Liver (tissue), 9 donors: ENCODE data around the gene TMEM259. TPM values are rescaled to one million over a fixed set of nuclear protein-coding genes. Genes with fewer than 3 reads are reported as not detected.

Experiments used
- DNase-seq: peaks from one replicate; pipeline ENCODE4 v3.0.0-alpha.2; 2017; ENCODE audit warnings: low spot score
- H3K27ac ChIP-seq, 2 donors: one replicate each; pipeline ENCODE4 v1.7.0; 2013; ENCODE audit warnings: inconsistent platforms in 2 of 2, low read length in 2 of 2, control low read depth in 1 of 2, low read depth in 1 of 2, mild to moderate bottlenecking in 1 of 2
- H3K27me3 ChIP-seq, 4 donors: one replicate each; pipeline versions ENCODE4 v1.6.1 to v1.7.0; 2013; ENCODE audit warnings: low read length in 3 of 4, inconsistent platforms in 1 of 4, mild to moderate bottlenecking in 1 of 4, moderate library complexity in 1 of 4; ENCODE audit not compliant: control insufficient read depth in 4 of 4, insufficient read depth in 4 of 4
- H3K36me3 ChIP-seq, 4 donors: one replicate each; pipeline versions ENCODE4 v1.6.1 to v1.7.0; 2013; ENCODE audit warnings: low read length in 3 of 4, mild to moderate bottlenecking in 3 of 4, low read depth in 1 of 4, moderate library complexity in 1 of 4; ENCODE audit not compliant: control insufficient read depth in 4 of 4, insufficient read depth in 3 of 4
- H3K4me1 ChIP-seq, 4 donors: one replicate each; pipeline versions ENCODE4 v1.6.1 to v1.7.0; 2013; ENCODE audit warnings: low read length in 3 of 4, mild to moderate bottlenecking in 3 of 4, moderate library complexity in 1 of 4; ENCODE audit not compliant: control insufficient read depth in 4 of 4, insufficient read depth in 4 of 4
- H3K4me3 ChIP-seq, 3 donors: one replicate each; pipeline versions ENCODE4 v1.6.1 to v1.7.0; 2013; ENCODE audit warnings: low read length in 3 of 3, control low read depth in 1 of 3, low read depth in 1 of 3, mild to moderate bottlenecking in 1 of 3
- H3K9ac ChIP-seq, 2 donors: one replicate each; pipeline ENCODE4 v1.7.0; 2013; ENCODE audit warnings: low read length in 2 of 2, mild to moderate bottlenecking in 2 of 2, moderate library complexity in 2 of 2, control low read depth in 1 of 2, low read depth in 1 of 2
- H3K9me3 ChIP-seq, 4 donors: one replicate each; pipeline versions ENCODE4 v1.6.1 to v1.7.0; 2013; ENCODE audit warnings: low read length in 3 of 4; ENCODE audit not compliant: control insufficient read depth in 4 of 4
- EGR1 ChIP-seq, 2 donors: IDR thresholded peaks; 2 replicates each; pipeline ENCODE4 v1.6.1; 2016 to 2018; ENCODE audit warnings: antibody characterized with exemption in 2 of 2, low read depth in 2 of 2
- FOXA1 ChIP-seq: IDR thresholded peaks from 2 replicates; pipeline ENCODE4 v1.6.1; 2016; ENCODE audit warnings: antibody characterized with exemption
- FOXA2 ChIP-seq: IDR thresholded peaks from 2 replicates; pipeline ENCODE4 v1.6.1; 2016; ENCODE audit warnings: antibody characterized with exemption
- GABPA ChIP-seq, 2 donors: IDR thresholded peaks in 1 of 2; conservative IDR thresholded peaks in 1 of 2; 2 replicates each; pipeline ENCODE4 v1.6.1; 2016; ENCODE audit warnings: antibody characterized with exemption in 2 of 2, mild to moderate bottlenecking in 1 of 2, moderate library complexity in 1 of 2
- HNF4A ChIP-seq, 2 donors: conservative IDR thresholded peaks; 2 replicates each; pipeline ENCODE4 v1.6.1; 2016; ENCODE audit warnings: antibody characterized with exemption in 2 of 2, mild to moderate bottlenecking in 2 of 2
- HNF4G ChIP-seq: IDR thresholded peaks from 2 replicates; pipeline ENCODE4 v1.6.1; 2016; ENCODE audit warnings: antibody characterized with exemption
- JUND ChIP-seq, 2 donors: IDR thresholded peaks; 2 replicates each; pipeline ENCODE4 v1.6.1; 2016; ENCODE audit warnings: antibody characterized with exemption in 2 of 2
- NR2F2 ChIP-seq: IDR thresholded peaks from 2 replicates; pipeline ENCODE4 v1.6.1; 2016; ENCODE audit warnings: antibody characterized with exemption
- RAD21 ChIP-seq, 2 donors: IDR thresholded peaks; 2 replicates each; pipeline ENCODE4 v1.6.1; 2016; ENCODE audit warnings: antibody characterized with exemption in 2 of 2, mild to moderate bottlenecking in 2 of 2
- RXRA ChIP-seq, 2 donors: IDR thresholded peaks; 2 replicates each; pipeline ENCODE4 v1.6.1; 2017 to 2018; ENCODE audit warnings: antibody characterized with exemption in 2 of 2, mild to moderate bottlenecking in 1 of 2
- SP1 ChIP-seq: IDR thresholded peaks from 2 replicates; pipeline ENCODE4 v1.6.1; 2018; ENCODE audit warnings: antibody characterized with exemption, mild to moderate bottlenecking
- TAF1 ChIP-seq: conservative IDR thresholded peaks from 2 replicates; pipeline ENCODE4 v1.6.1; 2016; ENCODE audit warnings: antibody characterized with exemption, mild to moderate bottlenecking
- YY1 ChIP-seq: IDR thresholded peaks from 2 replicates; pipeline ENCODE4 v1.6.1; 2016; ENCODE audit warnings: antibody characterized with exemption, mild to moderate bottlenecking
- WGBS: extraction: QIAGEN DNeasy Blood & Tissue Kit; methylation state at CpG from one replicate; pipeline ENCODE4 v1.1.7; 2013; 5-methylcytosine and 5-hydroxymethylcytosine counted together
- polyA plus RNA-seq, 2 donors: library from polyadenylated mRNA; stranded (reverse) in 1 of 2; unstranded in 1 of 2; fragments of 200-250 nt in 1 of 2; fragments of >200 nt in 1 of 2; fragmentation: Nextera tagmentation in 1 of 2; extraction: Ambion mirVana in 1 of 2; gene quantifications; one replicate each; pipeline versions ENCODE4 v1.2.1 to v1.2.3, GENCODE V29; 2013 to 2015
- total RNA-seq, 2 donors: library from RNA; depleted of rRNA; stranded (reverse); fragments of >200 nt; gene quantifications; one replicate each; pipeline ENCODE4 v1.2.3, GENCODE V29; 2014
- TF ChIP-seq, protein P1 (sequence below): IDR thresholded peaks from 2 replicates; pipeline ENCODE4 v1.6.1; 2016; ENCODE audit warnings: antibody characterized with exemption
- TF ChIP-seq, protein P2 (sequence below): fragments of 150-350 bp; IDR thresholded peaks from 2 replicates; pipeline ENCODE4 v1.5.1; 2017; ENCODE audit warnings: improper control_type of control experiment, low read depth, low read length; ENCODE audit not compliant: missing input control
- TF ChIP-seq, protein P3 (sequence below): IDR thresholded peaks from 2 replicates; pipeline ENCODE4 v1.6.1; 2016; ENCODE audit warnings: antibody characterized with exemption
- TF ChIP-seq, protein P4 (sequence below): IDR thresholded peaks from 2 replicates; pipeline ENCODE4 v1.6.1; 2016; ENCODE audit warnings: antibody characterized with exemption
- donor health status: healthy.
- donor health status: healthy.
- donor health status: healthy.
- donor health status: healthy.
- donor health status: healthy.

The TMEM259 gene
- total and polyA plus RNA-seq, 4 donors = 29.7 to 99.3 (median 57.3) TPM

DNA sequence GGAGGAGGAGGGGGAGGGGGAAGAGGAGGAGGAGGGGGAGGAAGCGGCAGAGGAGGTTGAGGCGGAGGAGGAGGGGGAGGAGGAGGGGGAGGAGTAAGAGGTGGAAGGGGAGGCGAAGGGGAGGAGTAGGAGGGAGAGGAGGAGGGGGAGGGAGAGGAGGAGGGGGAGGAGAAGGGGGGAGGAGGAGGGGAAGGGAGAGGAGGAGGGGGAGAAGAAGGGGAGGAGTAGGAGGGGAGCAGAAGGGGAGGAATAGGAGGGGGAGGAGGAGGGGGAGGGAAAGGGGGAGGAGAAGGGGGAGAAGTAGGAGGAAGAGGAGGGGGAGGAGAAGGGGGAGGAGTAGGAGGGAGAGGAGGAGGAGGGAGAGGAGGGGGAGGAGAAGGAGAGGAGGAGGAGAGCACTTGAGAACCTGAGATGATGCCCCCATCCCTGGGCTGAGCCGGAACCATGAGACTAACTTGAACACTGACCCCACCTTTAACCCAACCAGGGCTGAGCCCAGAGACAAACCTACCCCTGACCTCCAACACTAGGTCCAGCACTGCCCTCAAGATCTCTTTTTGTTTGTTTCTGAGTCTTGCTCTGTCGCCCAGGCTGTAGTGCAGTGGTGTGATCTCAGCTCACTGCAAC is 31.5 kb upstream of the TMEM259 start:
- WGBS = 92% methylated on average over 5 of the region's 5 CpGs
- TF ChIP-seq TAF1 = no peak
- TF ChIP-seq, protein P1, sequence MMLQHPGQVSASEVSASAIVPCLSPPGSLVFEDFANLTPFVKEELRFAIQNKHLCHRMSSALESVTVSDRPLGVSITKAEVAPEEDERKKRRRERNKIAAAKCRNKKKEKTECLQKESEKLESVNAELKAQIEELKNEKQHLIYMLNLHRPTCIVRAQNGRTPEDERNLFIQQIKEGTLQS = no peak
- no peak for TF ChIP-seq HNF4A (conservative IDR thresholded peaks at IDR 0.05)
- no peak for TF ChIP-seq SP1

DNA sequence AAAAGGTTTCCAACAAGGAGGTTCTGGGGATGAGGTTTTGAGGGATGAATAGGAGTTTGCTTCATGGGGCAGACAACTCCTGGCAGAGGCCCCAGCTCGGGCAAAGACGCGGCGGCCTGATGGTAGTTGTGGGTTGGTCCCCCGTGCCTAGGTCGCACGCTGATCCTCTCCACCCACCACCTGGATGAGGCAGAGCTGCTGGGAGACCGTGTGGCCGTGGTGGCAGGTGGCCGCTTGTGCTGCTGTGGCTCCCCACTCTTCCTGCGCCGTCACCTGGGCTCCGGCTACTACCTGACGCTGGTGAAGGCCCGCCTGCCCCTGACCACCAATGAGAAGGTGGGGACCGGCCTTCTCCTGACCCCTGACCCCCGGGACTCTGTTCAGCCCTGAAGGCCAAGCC is 30.9 kb upstream of the TMEM259 start:
- no peak for DNase-seq
- Histone ChIP-seq H3K27ac (no peak overlapping the region), H3K9me3 (peaks cover 0 to under 1% (median 0%) of the 10 kb centered on the region in 4 donors), H3K4me3 (no peak overlapping the region), H3K4me1 (peaks cover 0 to 2% (median 0%) of the 10 kb centered on the region in 4 donors), H3K9ac (no peak overlapping the region), H3K36me3 (peaks cover 0 to 2% (median 0%) of the 10 kb centered on the region in 4 donors), H3K27me3 (no peaks in the 10 kb centered on the region)
- WGBS = 91% methylated on average over 17 of the region's 17 CpGs
- TF ChIP-seq, protein P2, sequence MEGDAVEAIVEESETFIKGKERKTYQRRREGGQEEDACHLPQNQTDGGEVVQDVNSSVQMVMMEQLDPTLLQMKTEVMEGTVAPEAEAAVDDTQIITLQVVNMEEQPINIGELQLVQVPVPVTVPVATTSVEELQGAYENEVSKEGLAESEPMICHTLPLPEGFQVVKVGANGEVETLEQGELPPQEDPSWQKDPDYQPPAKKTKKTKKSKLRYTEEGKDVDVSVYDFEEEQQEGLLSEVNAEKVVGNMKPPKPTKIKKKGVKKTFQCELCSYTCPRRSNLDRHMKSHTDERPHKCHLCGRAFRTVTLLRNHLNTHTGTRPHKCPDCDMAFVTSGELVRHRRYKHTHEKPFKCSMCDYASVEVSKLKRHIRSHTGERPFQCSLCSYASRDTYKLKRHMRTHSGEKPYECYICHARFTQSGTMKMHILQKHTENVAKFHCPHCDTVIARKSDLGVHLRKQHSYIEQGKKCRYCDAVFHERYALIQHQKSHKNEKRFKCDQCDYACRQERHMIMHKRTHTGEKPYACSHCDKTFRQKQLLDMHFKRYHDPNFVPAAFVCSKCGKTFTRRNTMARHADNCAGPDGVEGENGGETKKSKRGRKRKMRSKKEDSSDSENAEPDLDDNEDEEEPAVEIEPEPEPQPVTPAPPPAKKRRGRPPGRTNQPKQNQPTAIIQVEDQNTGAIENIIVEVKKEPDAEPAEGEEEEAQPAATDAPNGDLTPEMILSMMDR = no peak
- TF ChIP-seq RAD21 (IDR thresholded peaks at IDR 0.05) (no peak), NR2F2 (no peak), TAF1 (no peak), GABPA (IDR thresholded peaks at IDR 0.05 in 1 of 2, conservative IDR thresholded peaks at IDR 0.05 in 1 of 2) (no peak), FOXA2 (no peak), RXRA (IDR thresholded peaks at IDR 0.05) (no peak), FOXA1 (no peak), EGR1 (IDR thresholded peaks at IDR 0.05; ENCODE audit: low read depth in 2 of 2) (no peak), HNF4G (no peak), HNF4A (conservative IDR thresholded peaks at IDR 0.05) (no peak), YY1 (no peak), JUND (IDR thresholded peaks at IDR 0.05) (no peak)
- TF ChIP-seq, protein P3, sequence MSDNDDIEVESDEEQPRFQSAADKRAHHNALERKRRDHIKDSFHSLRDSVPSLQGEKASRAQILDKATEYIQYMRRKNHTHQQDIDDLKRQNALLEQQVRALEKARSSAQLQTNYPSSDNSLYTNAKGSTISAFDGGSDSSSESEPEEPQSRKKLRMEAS = no peak
- TF ChIP-seq, protein P4, sequence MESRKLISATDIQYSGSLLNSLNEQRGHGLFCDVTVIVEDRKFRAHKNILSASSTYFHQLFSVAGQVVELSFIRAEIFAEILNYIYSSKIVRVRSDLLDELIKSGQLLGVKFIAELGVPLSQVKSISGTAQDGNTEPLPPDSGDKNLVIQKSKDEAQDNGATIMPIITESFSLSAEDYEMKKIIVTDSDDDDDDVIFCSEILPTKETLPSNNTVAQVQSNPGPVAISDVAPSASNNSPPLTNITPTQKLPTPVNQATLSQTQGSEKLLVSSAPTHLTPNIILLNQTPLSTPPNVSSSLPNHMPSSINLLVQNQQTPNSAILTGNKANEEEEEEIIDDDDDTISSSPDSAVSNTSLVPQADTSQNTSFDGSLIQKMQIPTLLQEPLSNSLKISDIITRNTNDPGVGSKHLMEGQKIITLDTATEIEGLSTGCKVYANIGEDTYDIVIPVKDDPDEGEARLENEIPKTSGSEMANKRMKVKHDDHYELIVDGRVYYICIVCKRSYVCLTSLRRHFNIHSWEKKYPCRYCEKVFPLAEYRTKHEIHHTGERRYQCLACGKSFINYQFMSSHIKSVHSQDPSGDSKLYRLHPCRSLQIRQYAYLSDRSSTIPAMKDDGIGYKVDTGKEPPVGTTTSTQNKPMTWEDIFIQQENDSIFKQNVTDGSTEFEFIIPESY = no peak
- TF ChIP-seq, protein P1 = no peak

More for the DNA sequence above, 31.5 kb upstream of the TMEM259 start:
- H3K4me1 ChIP-seq = no peaks in the 10 kb centered on the region
- H3K36me3 ChIP-seq = no peaks in the 10 kb centered on the region
- H3K27me3 ChIP-seq = no peaks in the 10 kb centered on the region
- no peak overlapping the region for H3K4me3 ChIP-seq
- no peak for DNase-seq
- H3K27ac ChIP-seq = no peak overlapping the region
- H3K9me3 ChIP-seq = peaks cover 0 to 6% (median 0%) of the 10 kb centered on the region in 4 donors
- H3K9ac ChIP-seq = no peak overlapping the region
